GM21381 (cell line): Measurements from ENCODE around the gene TMEM191C.
"Not testable (repeated sequence)": the region's sequence is repeated elsewhere in the genome, so short reads cannot be mapped to it uniquely, and the experiment has no call there.

Experiments
- ATAC-seq: cut with Tn5 transposase; IDR thresholded peaks from one replicate; pipeline ENCODE4 v1.9.1; 2021; ENCODE audit warnings: mild to moderate bottlenecking, moderate library complexity; ENCODE audit not compliant: unreplicated experiment

Gene TMEM191C

DNA sequence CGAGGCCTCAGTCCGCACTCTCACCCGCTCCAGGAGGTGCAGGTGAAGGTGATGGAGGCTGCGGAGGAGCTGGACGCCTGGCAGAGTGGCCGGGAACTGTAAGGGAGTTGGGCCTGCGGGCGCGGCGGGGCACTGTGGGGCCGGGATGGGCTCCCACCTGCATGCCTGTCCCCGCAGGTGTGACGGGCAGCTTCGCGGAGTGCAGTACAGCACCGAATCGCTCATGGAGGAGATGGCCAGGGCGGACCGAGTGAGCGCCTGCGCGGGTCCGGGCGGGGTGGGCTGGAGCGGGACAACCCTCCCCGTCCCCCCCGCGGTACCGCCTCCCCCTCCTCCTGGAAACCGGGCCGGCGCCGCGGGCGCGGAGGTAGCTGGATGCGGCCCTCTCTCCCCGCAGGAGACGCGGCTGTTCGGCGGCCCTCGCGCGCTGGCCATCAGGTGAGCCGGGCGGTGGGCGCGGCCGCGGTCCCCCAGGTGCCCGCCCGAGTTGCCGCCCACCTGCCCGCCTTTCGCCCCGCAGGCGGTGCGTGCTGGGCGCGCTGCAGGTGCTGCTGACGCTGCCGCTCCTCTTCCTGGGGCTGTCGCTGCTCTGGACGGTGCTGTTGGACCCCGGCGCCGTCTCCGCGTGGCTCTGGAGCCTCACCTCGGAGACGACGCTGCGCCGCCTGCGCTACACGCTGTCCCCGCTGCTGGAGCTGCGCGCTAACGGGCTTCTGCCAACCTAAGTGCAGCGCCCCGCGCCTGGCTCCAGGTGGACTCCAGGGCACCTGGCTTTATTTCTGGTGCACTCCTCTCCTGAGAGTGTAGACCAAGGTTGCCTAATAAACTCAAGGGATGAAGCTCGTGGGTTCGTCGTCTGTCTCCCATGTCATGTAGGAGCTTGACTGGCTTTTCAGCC lies 2.2 kb downstream of the TMEM191C start:
- peak; percentile 2 for ATAC-seq

- not testable (repeated sequence) for ATAC-seq
These were observed 5.8 kb downstream of the TMEM191C start for GRCh38 chr22:21472984-21473383.

DNA sequence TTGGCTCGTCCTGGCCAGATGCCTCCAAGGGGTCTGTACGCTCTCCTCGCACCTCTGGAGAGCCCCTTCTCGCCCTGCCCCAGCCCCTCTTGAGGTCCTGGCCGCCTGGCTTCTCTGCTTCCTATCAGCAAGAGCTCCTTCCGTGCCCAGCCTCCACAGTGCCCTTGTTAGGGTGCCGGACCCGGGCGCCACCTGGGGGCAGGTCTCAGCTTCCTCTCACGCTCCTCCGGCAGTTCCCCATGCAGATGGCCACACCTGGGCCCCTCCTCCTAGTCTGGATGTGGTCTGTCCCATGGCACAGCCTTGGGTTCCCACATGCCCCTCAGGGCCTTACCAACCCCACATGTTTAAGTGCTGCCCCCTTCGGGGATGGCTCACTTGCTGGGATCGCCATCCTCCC lies 6.5 kb downstream of the TMEM191C start:
- ATAC-seq: not testable (repeated sequence)

- ATAC-seq: not testable (repeated sequence)
These were observed 16.9 kb downstream of the TMEM191C start for GRCh38 chr22:21484039-21484438.

- not testable (repeated sequence) for ATAC-seq
These were observed 20.5 kb downstream of the TMEM191C start for GRCh38 chr22:21487723-21488122.

DNA sequence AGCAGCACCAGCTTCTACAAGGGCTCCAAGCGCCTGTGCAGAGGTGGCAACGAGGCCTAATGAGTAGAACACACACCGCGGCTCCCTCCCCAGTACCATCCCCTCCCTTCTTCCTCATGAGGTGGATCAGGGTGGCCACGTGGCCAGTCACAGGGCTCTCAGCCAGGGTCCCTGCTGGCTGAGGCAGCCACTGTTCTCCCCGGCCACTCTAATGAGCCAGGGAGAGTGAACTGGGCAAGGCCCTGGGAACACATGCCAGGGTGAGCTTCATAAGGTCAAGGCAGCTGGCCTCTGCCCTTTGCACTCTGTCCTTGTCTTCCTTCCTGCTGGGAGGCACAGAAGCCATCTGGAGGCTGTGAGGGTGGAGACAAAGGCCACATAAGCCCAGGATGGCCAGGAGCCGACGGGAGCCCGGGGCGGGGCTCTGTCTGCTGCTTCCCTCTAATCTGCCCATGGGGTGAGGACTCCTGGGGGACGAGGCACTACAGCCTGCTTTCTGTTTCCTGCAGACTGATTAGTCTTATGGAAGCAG lies 22.0 kb downstream of the TMEM191C start:
- ATAC-seq: not testable (repeated sequence)

- not testable (repeated sequence) for ATAC-seq
These were observed 23.4 kb downstream of the TMEM191C start for GRCh38 chr22:21490556-21490955.

GRCh38 chr22:21492271-21492670 lies 25.1 kb downstream of the TMEM191C start:
- not testable (repeated sequence) for ATAC-seq

GRCh38 chr22:21493789-21494782 lies 26.9 kb downstream of the TMEM191C start:
- not testable (repeated sequence) for ATAC-seq

GRCh38 chr22:21497984-21498383 lies 30.8 kb downstream of the TMEM191C start:
- not testable (repeated sequence) for ATAC-seq

DNA sequence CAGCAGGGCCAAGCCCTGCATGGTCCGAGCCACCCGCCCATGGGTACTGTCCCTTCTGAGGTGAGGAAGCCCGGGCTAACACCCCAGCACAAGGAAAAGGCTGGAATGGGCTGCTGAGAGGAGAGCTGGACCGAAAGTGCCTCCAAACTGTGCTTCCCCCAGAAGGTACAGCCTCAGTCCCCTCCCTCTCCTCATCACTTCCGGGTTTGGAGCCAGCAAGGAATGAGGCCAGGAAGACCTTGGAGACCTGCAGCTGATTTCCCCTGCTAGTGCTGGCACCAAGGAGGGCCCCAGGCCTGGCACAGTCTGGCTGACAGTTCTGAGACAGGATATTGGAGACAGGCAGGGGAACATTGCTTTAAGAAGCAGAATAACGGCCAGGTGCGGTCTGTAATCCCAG lies 31.3 kb downstream of the TMEM191C start:
- not testable (repeated sequence) for ATAC-seq

- ATAC-seq: not testable (repeated sequence)
These were observed 32.7 kb downstream of the TMEM191C start for GRCh38 chr22:21499623-21500506.

- ATAC-seq: not testable (repeated sequence)
These were observed 43.2 kb downstream of the TMEM191C start for GRCh38 chr22:21510397-21510796.

- not testable (repeated sequence) for ATAC-seq
These were observed 44.8 kb downstream of the TMEM191C start for GRCh38 chr22:21512022-21512421.

DNA sequence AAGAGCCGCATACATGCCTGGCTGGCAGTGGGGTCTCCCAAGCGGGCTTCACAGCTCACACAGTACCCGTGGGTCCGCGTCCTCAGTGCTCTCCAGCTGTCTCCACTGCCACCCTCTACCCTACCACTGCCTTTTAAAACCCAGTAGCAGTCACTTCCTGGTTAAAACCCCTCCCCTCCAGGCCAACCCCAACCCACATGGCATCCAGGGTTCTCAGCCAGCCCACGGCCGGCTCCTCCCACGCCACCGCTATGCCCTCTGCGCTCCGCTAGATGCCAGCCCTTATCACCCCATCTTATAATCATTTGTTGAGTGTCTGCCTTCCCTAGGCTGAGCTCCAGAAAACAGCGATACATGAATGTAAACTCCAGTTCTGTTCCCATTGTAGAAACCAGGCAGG lies 46.9 kb downstream of the TMEM191C start:
- ATAC-seq: not testable (repeated sequence)

GRCh38 chr22:21515234-21515633 lies 48.0 kb downstream of the TMEM191C start:
- ATAC-seq: not testable (repeated sequence)

- not testable (repeated sequence) for ATAC-seq
These were observed 49.3 kb downstream of the TMEM191C start for GRCh38 chr22:21516522-21516921.

GRCh38 chr22:21516970-21517764 lies 50.0 kb downstream of the TMEM191C start:
- peak; percentile 74 for ATAC-seq
